T-helper 1 cell treated with Interleukin-12 subunit alpha and Interleukin-12 subunit beta and Interleukin-4 antibody, amounts not matched to agents 30 μg/mL and 1 μg/mL, for 36 hours (primary cell): ENCODE data around the gene LRGUK.

Experiments
- H3K27ac Mint-ChIP-seq: one replicate; pipeline ENCODE4 v1.8.0; 2021; ENCODE audit warnings: mild to moderate bottlenecking, mixed read lengths
- H3K27me3 Mint-ChIP-seq: one replicate; pipeline ENCODE4 v1.8.0; 2021; ENCODE audit warnings: low read depth, mixed read lengths
- H3K36me3 Mint-ChIP-seq: one replicate; pipeline ENCODE4 v1.8.0; 2021; ENCODE audit warnings: low read depth, mixed read lengths
- H3K4me1 Mint-ChIP-seq: one replicate; pipeline ENCODE4 v1.8.0; 2021; ENCODE audit warnings: low read depth, mixed read lengths
- H3K4me3 Mint-ChIP-seq: one replicate; pipeline ENCODE4 v1.8.0; 2021; ENCODE audit warnings: mild to moderate bottlenecking, moderate library complexity, mixed read lengths
- H3K9me3 Mint-ChIP-seq: one replicate; pipeline ENCODE4 v1.8.0; 2021; ENCODE audit warnings: mixed read lengths

LRGUK gene

GRCh38 chr7:134153493-134154136, 26.5 kb downstream of the LRGUK start:
- no peaks in the 10 kb centered on the region for H3K4me1 Mint-ChIP-seq
- no peak overlapping the region for H3K4me3 Mint-ChIP-seq
- no peaks in the 10 kb centered on the region for H3K36me3 Mint-ChIP-seq
- H3K27ac Mint-ChIP-seq: no peak overlapping the region
- no peaks in the 10 kb centered on the region for H3K9me3 Mint-ChIP-seq
- peaks cover 10% of the 10 kb centered on the region for H3K27me3 Mint-ChIP-seq

- Mint-ChIP-seq H3K9me3 (no peaks in the 10 kb centered on the region), H3K4me3 (no peak overlapping the region), H3K27me3 (peaks cover 10% of the 10 kb centered on the region), H3K4me1 (no peaks in the 10 kb centered on the region), H3K27ac (no peak overlapping the region), H3K36me3 (no peaks in the 10 kb centered on the region)
These were observed 27.5 kb downstream of the LRGUK start for GRCh38 chr7:134154581-134155130.

GRCh38 chr7:134155206-134155605, 28.1 kb downstream of the LRGUK start:
- Mint-ChIP-seq H3K27ac (no peak overlapping the region), H3K4me3 (no peak overlapping the region), H3K9me3 (no peaks in the 10 kb centered on the region), H3K4me1 (no peaks in the 10 kb centered on the region), H3K36me3 (no peaks in the 10 kb centered on the region), H3K27me3 (peaks cover 15% of the 10 kb centered on the region)

GRCh38 chr7:134155871-134156270, 28.7 kb downstream of the LRGUK start:
- Mint-ChIP-seq H3K27ac (no peak overlapping the region), H3K36me3 (no peaks in the 10 kb centered on the region), H3K4me3 (no peak overlapping the region), H3K27me3 (peaks cover 15% of the 10 kb centered on the region), H3K9me3 (no peaks in the 10 kb centered on the region), H3K4me1 (no peaks in the 10 kb centered on the region)

- Mint-ChIP-seq H3K4me1 (no peaks in the 10 kb centered on the region), H3K36me3 (no peaks in the 10 kb centered on the region), H3K27me3 (no peaks in the 10 kb centered on the region), H3K27ac (no peak overlapping the region), H3K9me3 (no peaks in the 10 kb centered on the region), H3K4me3 (no peak overlapping the region)
These were observed 38.1 kb downstream of the LRGUK start for GRCh38 chr7:134165252-134165651.

- Mint-ChIP-seq H3K4me1 (no peaks in the 10 kb centered on the region), H3K27me3 (peaks cover 5% of the 10 kb centered on the region), H3K4me3 (no peak overlapping the region), H3K9me3 (no peaks in the 10 kb centered on the region), H3K36me3 (no peaks in the 10 kb centered on the region), H3K27ac (no peak overlapping the region)
These were observed 40.1 kb downstream of the LRGUK start for GRCh38 chr7:134167250-134167649.

DNA sequence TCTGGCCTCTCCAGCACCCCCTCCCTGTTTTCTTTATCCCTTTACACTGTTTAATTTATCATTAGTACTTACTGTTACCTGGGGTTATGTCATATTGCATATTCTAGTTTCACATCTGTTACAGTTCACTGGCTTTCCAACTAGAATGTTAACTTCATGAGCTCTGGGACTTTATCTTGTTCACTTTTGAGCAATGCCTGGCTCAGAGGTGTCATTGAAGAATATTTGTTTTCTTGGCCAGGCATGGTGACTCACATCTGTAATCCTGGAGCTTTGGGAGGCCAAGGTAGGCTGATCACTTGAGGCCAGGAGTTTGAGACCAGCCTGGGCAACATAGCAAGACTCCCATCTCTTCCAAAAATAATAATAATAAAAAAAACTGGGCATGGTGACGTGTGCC, 40.7 kb downstream of the LRGUK start:
- H3K9me3 Mint-ChIP-seq: no peaks in the 10 kb centered on the region
- no peak overlapping the region for H3K27ac Mint-ChIP-seq
- H3K4me3 Mint-ChIP-seq: no peak overlapping the region
- peaks cover 5% of the 10 kb centered on the region for H3K27me3 Mint-ChIP-seq
- no peaks in the 10 kb centered on the region for H3K4me1 Mint-ChIP-seq
- H3K36me3 Mint-ChIP-seq: no peaks in the 10 kb centered on the region

- no peaks in the 10 kb centered on the region for H3K9me3 Mint-ChIP-seq
- no peak overlapping the region for H3K27ac Mint-ChIP-seq
- H3K4me3 Mint-ChIP-seq: no peak overlapping the region
- H3K36me3 Mint-ChIP-seq: no peaks in the 10 kb centered on the region
- H3K4me1 Mint-ChIP-seq: peaks cover 6% of the 10 kb centered on the region
- H3K27me3 Mint-ChIP-seq: peaks cover 5% of the 10 kb centered on the region
These were observed 47.7 kb downstream of the LRGUK start for GRCh38 chr7:134174795-134175261.

DNA sequence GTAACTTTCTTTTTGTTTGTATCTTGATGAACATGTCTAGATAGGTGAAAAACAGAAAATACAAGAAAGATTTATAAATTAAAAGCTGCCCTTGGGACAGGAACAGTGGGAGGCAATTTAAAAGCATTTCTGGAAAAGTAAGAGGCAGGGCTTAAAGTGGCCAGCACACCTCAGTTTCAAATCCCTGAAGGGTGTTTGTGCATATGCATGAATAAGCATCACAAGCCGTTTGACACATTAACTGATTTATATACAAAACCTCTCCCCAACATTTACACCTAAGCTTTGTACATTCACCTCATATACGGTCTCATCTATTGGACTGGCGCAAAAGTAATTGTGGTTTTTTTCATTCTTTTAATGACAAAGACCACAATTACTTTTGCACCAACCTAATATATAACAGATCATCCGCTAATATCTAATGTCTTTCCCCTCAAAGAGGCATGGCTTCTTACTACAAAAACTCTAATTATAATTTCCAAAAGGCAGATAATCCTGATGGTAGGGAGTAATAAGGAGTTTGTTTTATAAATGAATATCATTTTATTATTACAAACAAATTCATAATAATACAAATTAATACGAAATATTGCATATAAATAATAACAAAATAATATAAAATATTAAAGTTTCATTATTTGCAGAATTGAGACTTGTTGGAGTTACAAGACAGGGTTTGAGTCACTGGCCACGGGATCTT, 48.3 kb downstream of the LRGUK start:
- no peaks in the 10 kb centered on the region for H3K36me3 Mint-ChIP-seq
- H3K4me1 Mint-ChIP-seq: peaks cover 6% of the 10 kb centered on the region
- H3K9me3 Mint-ChIP-seq: no peaks in the 10 kb centered on the region
- H3K4me3 Mint-ChIP-seq: no peak overlapping the region
- peaks cover 5% of the 10 kb centered on the region for H3K27me3 Mint-ChIP-seq
- H3K27ac Mint-ChIP-seq: no peak overlapping the region

GRCh38 chr7:134176037-134176350, 48.9 kb downstream of the LRGUK start:
- Mint-ChIP-seq H3K36me3 (no peaks in the 10 kb centered on the region), H3K4me1 (peaks cover 6% of the 10 kb centered on the region), H3K9me3 (no peaks in the 10 kb centered on the region), H3K27me3 (peaks cover 2% of the 10 kb centered on the region), H3K27ac (no peak overlapping the region), H3K4me3 (no peak overlapping the region)

DNA sequence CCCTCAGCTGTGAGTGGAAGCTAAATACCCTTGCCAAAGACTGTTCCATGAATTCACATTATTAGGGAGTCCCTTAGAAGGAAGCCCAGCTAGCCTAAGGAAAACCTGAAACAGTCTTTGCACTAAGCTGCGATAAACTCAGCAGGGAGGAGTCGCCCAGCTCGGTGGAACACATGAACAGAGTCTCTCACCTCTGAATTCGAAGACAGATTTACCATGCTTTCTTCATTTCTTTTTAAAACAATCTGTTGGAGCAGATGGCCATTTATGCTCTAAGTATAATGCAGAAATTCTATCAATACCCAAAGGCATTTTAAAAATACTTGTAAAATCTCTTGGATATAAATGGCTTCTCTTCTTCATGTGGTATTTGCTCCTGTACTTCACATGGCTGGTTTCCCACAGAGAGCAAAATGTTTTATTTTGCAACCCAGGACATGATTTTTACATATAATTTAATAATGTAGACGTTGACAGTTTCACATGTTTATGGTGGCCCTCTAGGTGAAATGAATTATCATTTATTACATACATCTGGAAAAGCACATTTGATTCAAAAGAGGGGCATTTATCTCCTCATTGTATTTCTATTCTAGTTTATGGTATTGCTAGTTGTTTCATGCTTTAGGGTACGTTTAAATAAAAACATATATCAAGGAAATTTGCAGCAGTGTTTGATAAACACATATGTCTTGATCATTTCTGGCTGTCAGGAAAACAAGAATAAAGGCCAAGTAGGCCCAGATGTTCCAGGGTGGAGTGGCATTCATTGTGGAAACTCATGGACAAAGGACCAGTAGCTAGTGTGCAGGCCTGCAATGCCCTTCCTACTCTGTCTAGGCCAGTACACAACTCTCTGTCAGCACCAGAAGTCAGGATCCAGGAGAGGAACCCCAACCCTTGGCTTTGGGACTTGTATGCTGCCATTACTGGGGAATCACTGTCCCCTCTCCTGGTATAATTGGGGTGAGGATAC, 52.2 kb downstream of the LRGUK start:
- peaks cover 9% of the 10 kb centered on the region for H3K27me3 Mint-ChIP-seq
- H3K9me3 Mint-ChIP-seq: no peaks in the 10 kb centered on the region
- no peaks in the 10 kb centered on the region for H3K36me3 Mint-ChIP-seq
- H3K27ac Mint-ChIP-seq: no peak overlapping the region
- peaks cover 6% of the 10 kb centered on the region for H3K4me1 Mint-ChIP-seq
- H3K4me3 Mint-ChIP-seq: no peak overlapping the region

DNA sequence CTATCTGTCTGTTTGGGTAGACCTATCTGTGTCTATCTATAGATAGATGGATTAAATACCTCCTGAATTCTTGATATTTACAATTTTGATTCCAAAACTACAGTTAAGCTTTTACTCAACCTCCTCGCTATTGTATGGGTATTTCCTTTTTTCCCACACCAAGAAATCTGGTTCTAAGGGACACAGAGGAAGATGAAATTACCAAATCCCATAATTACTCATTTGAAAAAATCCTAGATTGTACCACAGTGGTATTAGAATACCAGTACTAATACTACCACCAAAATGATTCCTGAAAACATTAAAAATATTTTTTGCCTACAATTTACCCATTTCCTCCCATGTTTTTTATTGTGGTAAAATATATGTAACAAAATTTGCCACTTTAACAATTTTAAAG, 53.2 kb downstream of the LRGUK start:
- Mint-ChIP-seq H3K9me3 (no peaks in the 10 kb centered on the region), H3K36me3 (no peaks in the 10 kb centered on the region), H3K4me1 (no peaks in the 10 kb centered on the region), H3K27me3 (peaks cover 9% of the 10 kb centered on the region), H3K4me3 (no peak overlapping the region), H3K27ac (no peak overlapping the region)

GRCh38 chr7:134182078-134182477, 54.9 kb downstream of the LRGUK start:
- Mint-ChIP-seq H3K27me3 (peaks cover 9% of the 10 kb centered on the region), H3K27ac (no peak overlapping the region), H3K4me1 (no peaks in the 10 kb centered on the region), H3K9me3 (no peaks in the 10 kb centered on the region), H3K4me3 (no peak overlapping the region), H3K36me3 (no peaks in the 10 kb centered on the region)

DNA sequence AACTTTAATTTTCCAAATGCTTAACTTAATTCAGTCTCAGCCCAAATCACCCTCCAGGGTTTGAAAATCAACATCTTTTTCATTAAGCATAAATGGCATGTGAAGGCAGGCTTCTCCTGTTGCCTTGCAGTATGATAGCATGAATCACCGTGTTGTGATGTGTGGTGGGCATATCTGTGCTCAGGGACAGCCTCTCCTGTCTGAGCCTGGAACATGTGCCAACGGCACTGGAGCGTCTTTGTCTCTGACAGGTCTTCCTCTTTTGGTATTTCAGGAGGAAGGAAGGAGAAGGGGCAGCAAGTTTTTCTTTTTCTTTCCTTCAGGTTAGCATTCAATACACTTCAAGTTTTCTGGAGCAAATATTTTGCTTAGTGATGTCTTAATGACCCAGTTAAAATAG, 57.6 kb downstream of the LRGUK start:
- H3K27me3 Mint-ChIP-seq: peaks cover 9% of the 10 kb centered on the region
- no peak overlapping the region for H3K27ac Mint-ChIP-seq
- H3K4me3 Mint-ChIP-seq: no peak overlapping the region
- H3K36me3 Mint-ChIP-seq: no peaks in the 10 kb centered on the region
- H3K9me3 Mint-ChIP-seq: no peaks in the 10 kb centered on the region
- no peaks in the 10 kb centered on the region for H3K4me1 Mint-ChIP-seq
